ENCODE results near the gene ADAMTS1. TPM values are rescaled to one million over a fixed set of nuclear protein-coding genes. Genes with fewer than 3 reads are reported as not detected.

Gene ADAMTS1
- total and polyA plus RNA-seq, 8 donors, result 12.2 to 268 (median 49.6) TPM

GRCh38 chr21:26888256-26888655 lies 43.0 kb upstream of the ADAMTS1 start:
- DNase-seq, result no peak
- H3K27me3 ChIP-seq, result no peaks in the 10 kb centered on the region
- no peak overlapping the region for H3K27ac ChIP-seq
- no peaks in the 10 kb centered on the region for H3K9me3 ChIP-seq
- no peaks in the 10 kb centered on the region for H3K36me3 ChIP-seq
- no peaks in the 10 kb centered on the region for H3K4me1 ChIP-seq
- no peak overlapping the region for H3K4me3 ChIP-seq
- TF ChIP-seq EP300 (IDR thresholded peaks at IDR 0.05) (no peak), POLR2A (IDR thresholded peaks at IDR 0.05) (no peak), POLR2AphosphoS5 (IDR thresholded peaks at IDR 0.05) (no peak), CTCF (IDR thresholded peaks at IDR 0.05) (no peak)
- intact Hi-C loops (cut with DNase I; ENCODE audit: low total_unique reads), result no loop called here

- intact Hi-C loops (cut with DNase I; ENCODE audit: low total_unique reads), result no loop called here
- H3K9me3 ChIP-seq, result no peaks in the 10 kb centered on the region
- no peak for DNase-seq
- H3K27me3 ChIP-seq, result no peaks in the 10 kb centered on the region
- WGBS, 5 donors, result 48 to 65% (median 61%) methylated on average over 3 of the region's 3 CpGs
- no peak overlapping the region for H3K27ac ChIP-seq
- H3K4me1 ChIP-seq, result no peaks in the 10 kb centered on the region
- no peak overlapping the region for H3K4me3 ChIP-seq
- no peak for TF ChIP-seq CTCF (IDR thresholded peaks at IDR 0.05)
- no peak for TF ChIP-seq POLR2AphosphoS5 (IDR thresholded peaks at IDR 0.05)
- TF ChIP-seq EP300 (IDR thresholded peaks at IDR 0.05), result no peak
- no peak for TF ChIP-seq POLR2A (IDR thresholded peaks at IDR 0.05)
- H3K36me3 ChIP-seq, result no peaks in the 10 kb centered on the region
Measured at GRCh38 chr21:26887251-26887650, 42.0 kb upstream of the ADAMTS1 start.

GRCh38 chr21:26884436-26884835 lies 39.2 kb upstream of the ADAMTS1 start:
- 82 to 97% (median 89%) methylated on average over 2 of the region's 2 CpGs for WGBS, 5 donors
- no peaks in the 10 kb centered on the region for H3K27me3 ChIP-seq
- H3K27ac ChIP-seq, result no peak overlapping the region
- DNase-seq, result no peak
- no peak for TF ChIP-seq CTCF (IDR thresholded peaks at IDR 0.05)
- TF ChIP-seq POLR2A (IDR thresholded peaks at IDR 0.05), result no peak
- TF ChIP-seq POLR2AphosphoS5 (IDR thresholded peaks at IDR 0.05), result no peak
- TF ChIP-seq EP300 (IDR thresholded peaks at IDR 0.05), result no peak
- H3K9me3 ChIP-seq, result no peaks in the 10 kb centered on the region
- intact Hi-C loops (cut with DNase I; ENCODE audit: low total_unique reads), result no loop called here
- no peak overlapping the region for H3K4me3 ChIP-seq
- H3K36me3 ChIP-seq, result no peaks in the 10 kb centered on the region
- H3K4me1 ChIP-seq, result no peaks in the 10 kb centered on the region

GRCh38 chr21:26883768-26884167 lies 38.6 kb upstream of the ADAMTS1 start:
- Histone ChIP-seq H3K36me3 (no peaks in the 10 kb centered on the region), H3K27me3 (no peaks in the 10 kb centered on the region), H3K27ac (no peak overlapping the region), H3K9me3 (no peaks in the 10 kb centered on the region), H3K4me3 (no peak overlapping the region), H3K4me1 (no peaks in the 10 kb centered on the region)
- no peak for TF ChIP-seq CTCF (IDR thresholded peaks at IDR 0.05)
- TF ChIP-seq EP300 (IDR thresholded peaks at IDR 0.05), result no peak
- TF ChIP-seq POLR2AphosphoS5 (IDR thresholded peaks at IDR 0.05), result no peak
- no peak for TF ChIP-seq POLR2A (IDR thresholded peaks at IDR 0.05)
- 55 to 66% (median 62%) methylated on average over 2 of the region's 2 CpGs for WGBS, 5 donors
- DNase-seq, result no peak
- intact Hi-C loops (cut with DNase I; ENCODE audit: low total_unique reads), result no loop called here

Measured in stomach (tissue), 9 donors.